ENCODE measurements around the gene LIX1L.

The LIX1L gene

GRCh38 chr1:145898756-145899155 is 59.1 kb downstream of the LIX1L start:
- Histone ChIP-seq H3K18ac (ENCODE audit: low read length) (no peak overlapping the region), H3K36me3 (ENCODE audit: control insufficient read depth in 1 of 2, insufficient read depth in 2 of 2, low read length in 2 of 2) (no peaks in the 10 kb centered on the region)
- no CpG with 5 or more reads among the region's 5 CpGs for WGBS (ENCODE audit: extremely low coverage, insufficient coverage, insufficient read length)

GRCh38 chr1:145897969-145898368 is 59.8 kb downstream of the LIX1L start:
- Histone ChIP-seq H3K79me2 (ENCODE audit: control insufficient read depth, insufficient read depth, low read length, poor library complexity) (no peaks in the 10 kb centered on the region), H2AFZ (ENCODE audit: insufficient read depth, low read length, poor library complexity) (no peak overlapping the region), H3K9me3 (ENCODE audit: insufficient read depth, low read depth, low read length) (peaks cover 2% of the 10 kb centered on the region), H4K8ac (ENCODE audit: low read depth, low read length) (no peak overlapping the region), H4K12ac (ENCODE audit: low read depth, low read length) (no peak overlapping the region), H2BK120ac (ENCODE audit: insufficient read depth, low read length, poor library complexity) (no peak overlapping the region), H4K91ac (ENCODE audit: low read depth, low read length) (no peak overlapping the region), H3K9ac (ENCODE audit: low read length) (no peak overlapping the region), H2BK12ac (ENCODE audit: low read length) (no peak overlapping the region), H3K4ac (ENCODE audit: low read depth, low read length) (no peak overlapping the region), H3K27me3 (ENCODE audit: insufficient read depth, low read length) (no peaks in the 10 kb centered on the region), H3K14ac (ENCODE audit: low read length) (no peak overlapping the region), H2AK5ac (ENCODE audit: low read length) (no peak overlapping the region), H3K4me1 (ENCODE audit: control insufficient read depth in 1 of 2, insufficient read depth in 2 of 2, low read length in 2 of 2) (no peaks in the 10 kb centered on the region), H3K23ac (ENCODE audit: low read length) (no peak overlapping the region), H3K27ac (ENCODE audit: low read depth, low read length) (no peak overlapping the region), H2BK5ac (ENCODE audit: low read depth, low read length, poor library complexity) (no peak overlapping the region), H3K18ac (ENCODE audit: low read length) (no peak overlapping the region), H3K36me3 (ENCODE audit: control insufficient read depth in 1 of 2, insufficient read depth in 2 of 2, low read length in 2 of 2) (no peaks in the 10 kb centered on the region), H3K4me3 (ENCODE audit: low read depth, low read length) (no peak overlapping the region), H3K4me2 (ENCODE audit: low read length) (no peak overlapping the region), H3K79me1 (ENCODE audit: low read length) (no peaks in the 10 kb centered on the region)
- WGBS (ENCODE audit: extremely low coverage, insufficient coverage, insufficient read length): no CpG with 5 or more reads among the region's 1 CpG
- no peak for DNase-seq

More at GRCh38 chr1:145898756-145899155, 59.1 kb downstream of the LIX1L start:
- Histone ChIP-seq H3K27ac (ENCODE audit: low read depth, low read length) (no peak overlapping the region), H3K79me2 (ENCODE audit: control insufficient read depth, insufficient read depth, low read length, poor library complexity) (no peaks in the 10 kb centered on the region), H3K4me1 (ENCODE audit: control insufficient read depth in 1 of 2, insufficient read depth in 2 of 2, low read length in 2 of 2) (no peaks in the 10 kb centered on the region), H3K9me3 (ENCODE audit: insufficient read depth, low read depth, low read length) (peaks cover 2% of the 10 kb centered on the region), H2BK120ac (ENCODE audit: insufficient read depth, low read length, poor library complexity) (no peak overlapping the region), H2BK12ac (ENCODE audit: low read length) (no peak overlapping the region), H3K9ac (ENCODE audit: low read length) (no peak overlapping the region), H3K4me3 (ENCODE audit: low read depth, low read length) (no peak overlapping the region), H4K91ac (ENCODE audit: low read depth, low read length) (no peak overlapping the region), H2AK5ac (ENCODE audit: low read length) (no peak overlapping the region), H3K27me3 (ENCODE audit: insufficient read depth, low read length) (no peaks in the 10 kb centered on the region), H3K23ac (ENCODE audit: low read length) (no peak overlapping the region), H2BK5ac (ENCODE audit: low read depth, low read length, poor library complexity) (no peak overlapping the region), H3K14ac (ENCODE audit: low read length) (no peak overlapping the region), H2AFZ (ENCODE audit: insufficient read depth, low read length, poor library complexity) (no peak overlapping the region), H4K8ac (ENCODE audit: low read depth, low read length) (no peak overlapping the region), H3K4ac (ENCODE audit: low read depth, low read length) (no peak overlapping the region), H3K4me2 (ENCODE audit: low read length) (no peak overlapping the region), H4K12ac (ENCODE audit: low read depth, low read length) (no peak overlapping the region), H3K79me1 (ENCODE audit: low read length) (no peaks in the 10 kb centered on the region)
- DNase-seq: no peak

GRCh38 chr1:145895471-145895870 is 62.3 kb downstream of the LIX1L start:
- Histone ChIP-seq H3K4ac (ENCODE audit: low read depth, low read length) (no peak overlapping the region), H2AFZ (ENCODE audit: insufficient read depth, low read length, poor library complexity) (no peak overlapping the region), H2BK12ac (ENCODE audit: low read length) (no peak overlapping the region), H4K91ac (ENCODE audit: low read depth, low read length) (no peak overlapping the region), H3K9me3 (ENCODE audit: insufficient read depth, low read depth, low read length) (peaks cover 2% of the 10 kb centered on the region), H3K18ac (ENCODE audit: low read length) (no peak overlapping the region), H3K4me3 (ENCODE audit: low read depth, low read length) (no peak overlapping the region), H3K23ac (ENCODE audit: low read length) (no peak overlapping the region), H3K4me1 (ENCODE audit: control insufficient read depth in 1 of 2, insufficient read depth in 2 of 2, low read length in 2 of 2) (peaks cover 0 to 8% of the 10 kb centered on the region in 2 experiments), H3K9ac (ENCODE audit: low read length) (no peak overlapping the region), H3K79me2 (ENCODE audit: control insufficient read depth, insufficient read depth, low read length, poor library complexity) (no peaks in the 10 kb centered on the region), H3K14ac (ENCODE audit: low read length) (no peak overlapping the region), H3K79me1 (ENCODE audit: low read length) (peaks cover 5% of the 10 kb centered on the region), H3K4me2 (ENCODE audit: low read length) (no peak overlapping the region), H3K27ac (ENCODE audit: low read depth, low read length) (no peak overlapping the region), H3K36me3 (ENCODE audit: control insufficient read depth in 1 of 2, insufficient read depth in 2 of 2, low read length in 2 of 2) (no peaks in the 10 kb centered on the region), H2BK5ac (ENCODE audit: low read depth, low read length, poor library complexity) (no peak overlapping the region), H4K8ac (ENCODE audit: low read depth, low read length) (no peak overlapping the region), H2AK5ac (ENCODE audit: low read length) (no peak overlapping the region), H4K12ac (ENCODE audit: low read depth, low read length) (no peak overlapping the region), H2BK120ac (ENCODE audit: insufficient read depth, low read length, poor library complexity) (no peak overlapping the region), H3K27me3 (ENCODE audit: insufficient read depth, low read length) (no peaks in the 10 kb centered on the region)
- WGBS (ENCODE audit: extremely low coverage, insufficient coverage, insufficient read length): no CpG with 5 or more reads among the region's 1 CpG
- no peak for DNase-seq

- no peak overlapping the region for H3K27ac ChIP-seq (ENCODE audit: low read depth, low read length)
- no peak overlapping the region for H4K12ac ChIP-seq (ENCODE audit: low read depth, low read length)
- no peak overlapping the region for H4K91ac ChIP-seq (ENCODE audit: low read depth, low read length)
- peaks cover 0 to 8% of the 10 kb centered on the region in 2 experiments for H3K4me1 ChIP-seq (ENCODE audit: control insufficient read depth in 1 of 2, insufficient read depth in 2 of 2, low read length in 2 of 2)
- peak overlapping the region; percentile 29 for H2AK5ac ChIP-seq (ENCODE audit: low read length)
- no peaks in the 10 kb centered on the region for H3K79me2 ChIP-seq (ENCODE audit: control insufficient read depth, insufficient read depth, low read length, poor library complexity)
- no peak overlapping the region for H3K23ac ChIP-seq (ENCODE audit: low read length)
- no peak overlapping the region for H3K18ac ChIP-seq (ENCODE audit: low read length)
- no peak overlapping the region for H2AFZ ChIP-seq (ENCODE audit: insufficient read depth, low read length, poor library complexity)
- WGBS (ENCODE audit: extremely low coverage, insufficient coverage, insufficient read length): no CpG with 5 or more reads among the region's 7 CpGs
- no peak overlapping the region for H4K8ac ChIP-seq (ENCODE audit: low read depth, low read length)
- no peaks in the 10 kb centered on the region for H3K27me3 ChIP-seq (ENCODE audit: insufficient read depth, low read length)
- DNase-seq: no peak
- no peak overlapping the region for H3K9ac ChIP-seq (ENCODE audit: low read length)
- no peak overlapping the region for H3K4me2 ChIP-seq (ENCODE audit: low read length)
- no peak overlapping the region for H2BK5ac ChIP-seq (ENCODE audit: low read depth, low read length, poor library complexity)
- no peaks in the 10 kb centered on the region for H3K36me3 ChIP-seq (ENCODE audit: control insufficient read depth in 1 of 2, insufficient read depth in 2 of 2, low read length in 2 of 2)
- no peak overlapping the region for H3K14ac ChIP-seq (ENCODE audit: low read length)
- peak overlapping the region; percentile 62 for H2BK12ac ChIP-seq (ENCODE audit: low read length)
- peak overlapping the region; percentile 64 for H2BK120ac ChIP-seq (ENCODE audit: insufficient read depth, low read length, poor library complexity)
- H3K9me3 ChIP-seq (ENCODE audit: insufficient read depth, low read depth, low read length): no peaks in the 10 kb centered on the region
- no peak overlapping the region for H3K4me3 ChIP-seq (ENCODE audit: low read depth, low read length)
- H3K79me1 ChIP-seq (ENCODE audit: low read length): peaks cover 5% of the 10 kb centered on the region
- no peak overlapping the region for H3K4ac ChIP-seq (ENCODE audit: low read depth, low read length)
These were observed 64.3 kb downstream of the LIX1L start for GRCh38 chr1:145893306-145894055.

Data from trophoblast cell (in vitro differentiated cells and primary cell).